OCI-M2 (cell line): ENCODE results near the gene ZNF496.
"Not testable (repeated sequence)": the region's sequence is repeated elsewhere in the genome, so short reads cannot be mapped to it uniquely, and the experiment has no call there.

Experiments
- DNase-seq: peaks from one replicate; lab custom pipeline; 2025; ENCODE audit not compliant: unreplicated experiment; lab: John Stamatoyannopoulos, UW

The ZNF496 gene

GRCh38 chr1:247295274-247295684, 36.4 kb downstream of the ZNF496 start:
- DNase-seq = no peak

GRCh38 chr1:247294282-247294681, 37.4 kb downstream of the ZNF496 start:
- no peak for DNase-seq

- no peak for DNase-seq
Observed at GRCh38 chr1:247293047-247293446, 38.6 kb downstream of the ZNF496 start.

GRCh38 chr1:247291833-247292561, 39.7 kb downstream of the ZNF496 start:
- no peak for DNase-seq

- no peak for DNase-seq
Observed at GRCh38 chr1:247291161-247291560, 40.5 kb downstream of the ZNF496 start.

- no peak for DNase-seq
Observed at GRCh38 chr1:247290576-247290975, 41.1 kb downstream of the ZNF496 start.

GRCh38 chr1:247289274-247289892, 42.3 kb downstream of the ZNF496 start:
- DNase-seq = not testable (repeated sequence)

GRCh38 chr1:247288341-247288740, 43.3 kb downstream of the ZNF496 start:
- no peak for DNase-seq

GRCh38 chr1:247287460-247287859, 44.2 kb downstream of the ZNF496 start:
- no peak for DNase-seq

- DNase-seq = no peak
Observed at GRCh38 chr1:247286134-247286670, 45.5 kb downstream of the ZNF496 start.

GRCh38 chr1:247281001-247281574, 50.6 kb downstream of the ZNF496 start:
- no peak for DNase-seq

GRCh38 chr1:247277191-247277590, 54.5 kb downstream of the ZNF496 start:
- DNase-seq = no peak

GRCh38 chr1:247274605-247275256, 56.9 kb downstream of the ZNF496 start:
- no peak for DNase-seq

GRCh38 chr1:247273013-247273412, 58.7 kb downstream of the ZNF496 start:
- no peak for DNase-seq

GRCh38 chr1:247270003-247270402, 61.7 kb downstream of the ZNF496 start:
- DNase-seq = no peak

- DNase-seq = no peak
Observed at GRCh38 chr1:247269133-247269532, 62.5 kb downstream of the ZNF496 start.

- no peak for DNase-seq
Observed at GRCh38 chr1:247268390-247269045, 63.1 kb downstream of the ZNF496 start.

GRCh38 chr1:247266053-247266452, 65.6 kb downstream of the ZNF496 start:
- DNase-seq = no peak

- not testable (repeated sequence) for DNase-seq
Observed at GRCh38 chr1:247255772-247256171, 75.9 kb downstream of the ZNF496 start, which contains the start of gene VN1R5. VN1R5 (plus strand) TSS chr1:247256072.

- DNase-seq = no peak
Observed at GRCh38 chr1:247247568-247247967, 84.1 kb downstream of the ZNF496 start.
